ENCODE data around the gene SLC19A3.
A peak's percentile ranks its signal among the peaks of the same experiment; 100 is the strongest.
"Not testable (repeated sequence)": the region's sequence is repeated elsewhere in the genome, so short reads cannot be mapped to it uniquely, and the experiment has no call there.

The SLC19A3 gene

GRCh38 chr2:227761740-227762476, 44.1 kb upstream of the SLC19A3 start:
- H2AFZ ChIP-seq (ENCODE audit: low read length): no peak overlapping the region
- H3K9ac ChIP-seq (ENCODE audit: low read depth, low read length, poor library complexity): no peak overlapping the region
- WGBS, 2 donors (ENCODE audit: extremely low coverage in 2 of 2, insufficient read length in 2 of 2, insufficient replicate concordance in 1 of 2): no CpG with 5 or more reads among the region's 6 CpGs
- H2AK5ac ChIP-seq (ENCODE audit: low read depth, low read length): no peak overlapping the region
- no peak overlapping the region for H3K14ac ChIP-seq (ENCODE audit: low read length)
- H3K79me1 ChIP-seq (ENCODE audit: low read depth, low read length): no peaks in the 10 kb centered on the region
- no peaks in the 10 kb centered on the region for H3K27me3 ChIP-seq (ENCODE audit: control insufficient read depth in 3 of 3, insufficient read depth in 3 of 3, low read depth in 1 of 3, low read length in 3 of 3)
- no peak overlapping the region for H3K4me2 ChIP-seq (ENCODE audit: insufficient read depth, low read length, poor library complexity, severe bottlenecking)
- no peak overlapping the region for H3K23ac ChIP-seq (ENCODE audit: low read depth, low read length, poor library complexity)
- no peak overlapping the region for H3K4ac ChIP-seq (ENCODE audit: low read length)
- no peak for DNase-seq (ENCODE audit: low spot score)
- H4K8ac ChIP-seq (ENCODE audit: low read depth, low read length): no peak overlapping the region
- no peaks in the 10 kb centered on the region for H3K9me3 ChIP-seq (replicated peaks in 1 of 2; ENCODE audit: control insufficient read depth in 2 of 2, insufficient read depth in 1 of 2, low read depth in 1 of 2, low read length in 2 of 2)
- no peak overlapping the region for H4K91ac ChIP-seq (ENCODE audit: low read depth, low read length, poor library complexity)
- no peaks in the 10 kb centered on the region for H3K36me3 ChIP-seq (replicated peaks in 1 of 2; ENCODE audit: control insufficient read depth in 2 of 2, insufficient read depth in 2 of 2, low read length in 2 of 2)
- H3K18ac ChIP-seq (ENCODE audit: low read length): no peak overlapping the region
- H2BK5ac ChIP-seq (ENCODE audit: low read length): no peak overlapping the region
- no peak overlapping the region for H3K4me3 ChIP-seq (ENCODE audit: low read length in 2 of 2)
- H2BK15ac ChIP-seq (ENCODE audit: low read length): no peak overlapping the region
- H2BK12ac ChIP-seq (ENCODE audit: low read length): no peak overlapping the region
- no peak overlapping the region for H2BK120ac ChIP-seq (ENCODE audit: low read depth, low read length)
- no peak overlapping the region for H3K27ac ChIP-seq (replicated peaks; ENCODE audit: low read length)
- H3K4me1 ChIP-seq (ENCODE audit: control insufficient read depth in 2 of 2, insufficient read depth in 1 of 2, low read depth in 1 of 2, low read length in 2 of 2): no peaks in the 10 kb centered on the region

GRCh38 chr2:227759411-227760118, 41.7 kb upstream of the SLC19A3 start:
- Histone ChIP-seq H2AFZ (ENCODE audit: low read length) (peak overlapping the region; percentile 38), H3K4ac (ENCODE audit: low read length) (no peak overlapping the region), H3K9me3 (replicated peaks in 1 of 2; ENCODE audit: control insufficient read depth in 2 of 2, insufficient read depth in 1 of 2, low read depth in 1 of 2, low read length in 2 of 2) (no peaks in the 10 kb centered on the region), H2BK12ac (ENCODE audit: low read length) (no peak overlapping the region), H3K79me1 (ENCODE audit: low read depth, low read length) (no peaks in the 10 kb centered on the region), H3K36me3 (replicated peaks in 1 of 2; ENCODE audit: control insufficient read depth in 2 of 2, insufficient read depth in 2 of 2, low read length in 2 of 2) (no peaks in the 10 kb centered on the region), H3K4me3 (ENCODE audit: low read length in 2 of 2) (no peak overlapping the region), H3K27ac (replicated peaks; ENCODE audit: low read length) (peak overlapping the region; percentile 29), H3K14ac (ENCODE audit: low read length) (peak overlapping the region; percentile 14), H3K4me1 (ENCODE audit: control insufficient read depth in 2 of 2, insufficient read depth in 1 of 2, low read depth in 1 of 2, low read length in 2 of 2) (no peaks in the 10 kb centered on the region), H2BK120ac (ENCODE audit: low read depth, low read length) (no peak overlapping the region), H3K27me3 (ENCODE audit: control insufficient read depth in 3 of 3, insufficient read depth in 3 of 3, low read depth in 1 of 3, low read length in 3 of 3) (no peaks in the 10 kb centered on the region), H2AK5ac (ENCODE audit: low read depth, low read length) (no peak overlapping the region), H4K91ac (ENCODE audit: low read depth, low read length, poor library complexity) (no peak overlapping the region), H3K23ac (ENCODE audit: low read depth, low read length, poor library complexity) (no peak overlapping the region), H2BK5ac (ENCODE audit: low read length) (no peak overlapping the region), H3K18ac (ENCODE audit: low read length) (peak overlapping the region; percentile 65), H3K9ac (ENCODE audit: low read depth, low read length, poor library complexity) (no peak overlapping the region), H3K4me2 (ENCODE audit: insufficient read depth, low read length, poor library complexity, severe bottlenecking) (no peak overlapping the region), H2BK15ac (ENCODE audit: low read length) (no peak overlapping the region), H4K8ac (ENCODE audit: low read depth, low read length) (no peak overlapping the region)
- WGBS, 2 donors (ENCODE audit: extremely low coverage in 2 of 2, insufficient read length in 2 of 2, insufficient replicate concordance in 1 of 2): 100% methylated on average over 1 of the region's 13 CpGs; no CpG with 5 or more reads in 1 of the 2 donors
- no peak for DNase-seq (ENCODE audit: low spot score)

- not testable (repeated sequence) for H3K36me3 ChIP-seq (replicated peaks in 1 of 2; ENCODE audit: control insufficient read depth in 2 of 2, insufficient read depth in 2 of 2, low read length in 2 of 2); DNase-seq (ENCODE audit: low spot score); H3K4me2 ChIP-seq (ENCODE audit: insufficient read depth, low read length, poor library complexity, severe bottlenecking); H3K9me3 ChIP-seq (replicated peaks in 1 of 2; ENCODE audit: control insufficient read depth in 2 of 2, insufficient read depth in 1 of 2, low read depth in 1 of 2, low read length in 2 of 2); H3K4me1 ChIP-seq (ENCODE audit: control insufficient read depth in 2 of 2, insufficient read depth in 1 of 2, low read depth in 1 of 2, low read length in 2 of 2); H2BK120ac ChIP-seq (ENCODE audit: low read depth, low read length); H3K79me1 ChIP-seq (ENCODE audit: low read depth, low read length); H2BK5ac ChIP-seq (ENCODE audit: low read length); H3K18ac ChIP-seq (ENCODE audit: low read length); H3K27ac ChIP-seq (replicated peaks; ENCODE audit: low read length); H3K23ac ChIP-seq (ENCODE audit: low read depth, low read length, poor library complexity); H2BK15ac ChIP-seq (ENCODE audit: low read length); H4K91ac ChIP-seq (ENCODE audit: low read depth, low read length, poor library complexity); H2AK5ac ChIP-seq (ENCODE audit: low read depth, low read length); H3K9ac ChIP-seq (ENCODE audit: low read depth, low read length, poor library complexity); H2BK12ac ChIP-seq (ENCODE audit: low read length); H2AFZ ChIP-seq (ENCODE audit: low read length); H4K8ac ChIP-seq (ENCODE audit: low read depth, low read length); H3K4me3 ChIP-seq (ENCODE audit: low read length in 2 of 2); H3K27me3 ChIP-seq (ENCODE audit: control insufficient read depth in 3 of 3, insufficient read depth in 3 of 3, low read depth in 1 of 3, low read length in 3 of 3); H3K14ac ChIP-seq (ENCODE audit: low read length); H3K4ac ChIP-seq (ENCODE audit: low read length)
- no CpG with 5 or more reads among the region's 4 CpGs for WGBS, 2 donors (ENCODE audit: extremely low coverage in 2 of 2, insufficient read length in 2 of 2, insufficient replicate concordance in 1 of 2)
Measured at GRCh38 chr2:227756261-227756660, 38.4 kb upstream of the SLC19A3 start.

- Histone ChIP-seq H3K4me2 (ENCODE audit: insufficient read depth, low read length, poor library complexity, severe bottlenecking) (no peak overlapping the region), H3K18ac (ENCODE audit: low read length) (no peak overlapping the region), H2BK120ac (ENCODE audit: low read depth, low read length) (no peak overlapping the region), H3K27me3 (ENCODE audit: control insufficient read depth in 3 of 3, insufficient read depth in 3 of 3, low read depth in 1 of 3, low read length in 3 of 3) (no peaks in the 10 kb centered on the region), H2BK12ac (ENCODE audit: low read length) (no peak overlapping the region), H2AK5ac (ENCODE audit: low read depth, low read length) (no peak overlapping the region), H4K8ac (ENCODE audit: low read depth, low read length) (no peak overlapping the region), H3K4me3 (ENCODE audit: low read length in 2 of 2) (no peak overlapping the region), H3K9me3 (replicated peaks in 1 of 2; ENCODE audit: control insufficient read depth in 2 of 2, insufficient read depth in 1 of 2, low read depth in 1 of 2, low read length in 2 of 2) (no peaks in the 10 kb centered on the region), H3K79me1 (ENCODE audit: low read depth, low read length) (no peaks in the 10 kb centered on the region), H3K14ac (ENCODE audit: low read length) (no peak overlapping the region), H2BK5ac (ENCODE audit: low read length) (no peak overlapping the region), H3K36me3 (replicated peaks in 1 of 2; ENCODE audit: control insufficient read depth in 2 of 2, insufficient read depth in 2 of 2, low read length in 2 of 2) (no peaks in the 10 kb centered on the region), H4K91ac (ENCODE audit: low read depth, low read length, poor library complexity) (no peak overlapping the region), H2BK15ac (ENCODE audit: low read length) (no peak overlapping the region), H3K4ac (ENCODE audit: low read length) (no peak overlapping the region), H3K4me1 (ENCODE audit: control insufficient read depth in 2 of 2, insufficient read depth in 1 of 2, low read depth in 1 of 2, low read length in 2 of 2) (no peaks in the 10 kb centered on the region), H3K23ac (ENCODE audit: low read depth, low read length, poor library complexity) (no peak overlapping the region), H2AFZ (ENCODE audit: low read length) (no peak overlapping the region), H3K9ac (ENCODE audit: low read depth, low read length, poor library complexity) (no peak overlapping the region), H3K27ac (replicated peaks; ENCODE audit: low read length) (no peak overlapping the region)
- no CpG with 5 or more reads among the region's 6 CpGs for WGBS, 2 donors (ENCODE audit: extremely low coverage in 2 of 2, insufficient read length in 2 of 2, insufficient replicate concordance in 1 of 2)
- DNase-seq (ENCODE audit: low spot score): no peak
Measured at GRCh38 chr2:227748079-227748478, 30.3 kb upstream of the SLC19A3 start.

All from neuronal stem cell (in vitro differentiated cells).